ENCODE measurements around the gene HEXIM2. TPM values are rescaled to one million over a fixed set of nuclear protein-coding genes. Genes with fewer than 3 reads are reported as not detected.

The HEXIM2 gene
- total RNA-seq, 2 experiments from 2014 or later, result 1.3 to 1.5 TPM

GRCh38 chr17:45132320-45132571 is 29.4 kb upstream of the HEXIM2 start, which contains the start of gene PLCD3:
TSS of gene PLCD3 (minus strand) at chr17:45132515. CDS start at chr17:45132410, 105 bp downstream.
- peaks cover 21% of the 10 kb centered on the region for H3K4me1 Mint-ChIP-seq (ENCODE audit: low read depth)
- Histone ChIP-seq H3K9me3 (ENCODE audit: control insufficient read depth in 1 of 2, insufficient read depth in 1 of 2, low read length in 2 of 2) (no peaks in the 10 kb centered on the region), H3K36me3 (ENCODE audit: insufficient read depth, low read length) (no peaks in the 10 kb centered on the region), H3K27me3 (ENCODE audit: control insufficient read depth in 1 of 2, insufficient read depth in 2 of 2, low read length in 2 of 2) (no peaks in the 10 kb centered on the region), H3K4me3 (ENCODE audit: low read length) (peak within 1 kb of the TSS; percentile 99), H3K27ac (ENCODE audit: low read depth in 1 of 2, low read length in 2 of 2) (peak within 1 kb of the TSS; percentile 89 to 94), H3K4me1 (ENCODE audit: insufficient read depth, low read length) (peaks cover 37% of the 10 kb centered on the region)
- intact Hi-C loops (cut with DNase I, micrococcal nuclease), result loop anchor here in 1 of 2 experiments (1.0 to 5.0 kb wide), 3 partner anchors 81 to 357 kb away; partner anchors contain the start of gene DCAKD
- ATAC-seq (ENCODE audit: poor library complexity) (no peak), DNase-seq (peak in 1 of 14 experiments; percentile 67)
- H3K36me3 Mint-ChIP-seq (ENCODE audit: low read depth), result peaks cover 6% of the 10 kb centered on the region
- POLR2A ChIA-PET, result interaction anchor here (1.5 to 3.3 kb wide), 2 partner anchors 16 to 71 kb away, joined by 6 to 17 read pairs; partner anchors contain the start of genes HEXIM1 and NMT1
- CTCF ChIA-PET, result interaction anchor here (1.0 to 1.8 kb wide), 3 partner anchors 10 to 65 kb away, joined by 3 to 4 read pairs (median 4); no protein-coding TSS in a partner anchor
- peak within 1 kb of the TSS; percentile 85 for H3K27ac Mint-ChIP-seq
- no peak for TF ChIP-seq CTCF (IDR thresholded peaks at IDR 0.05)
- H3K9me3 Mint-ChIP-seq, result no peaks in the 10 kb centered on the region
- no peaks in the 10 kb centered on the region for H3K27me3 Mint-ChIP-seq
- H3K4me3 Mint-ChIP-seq, result peak within 1 kb of the TSS; percentile 93

DNA sequence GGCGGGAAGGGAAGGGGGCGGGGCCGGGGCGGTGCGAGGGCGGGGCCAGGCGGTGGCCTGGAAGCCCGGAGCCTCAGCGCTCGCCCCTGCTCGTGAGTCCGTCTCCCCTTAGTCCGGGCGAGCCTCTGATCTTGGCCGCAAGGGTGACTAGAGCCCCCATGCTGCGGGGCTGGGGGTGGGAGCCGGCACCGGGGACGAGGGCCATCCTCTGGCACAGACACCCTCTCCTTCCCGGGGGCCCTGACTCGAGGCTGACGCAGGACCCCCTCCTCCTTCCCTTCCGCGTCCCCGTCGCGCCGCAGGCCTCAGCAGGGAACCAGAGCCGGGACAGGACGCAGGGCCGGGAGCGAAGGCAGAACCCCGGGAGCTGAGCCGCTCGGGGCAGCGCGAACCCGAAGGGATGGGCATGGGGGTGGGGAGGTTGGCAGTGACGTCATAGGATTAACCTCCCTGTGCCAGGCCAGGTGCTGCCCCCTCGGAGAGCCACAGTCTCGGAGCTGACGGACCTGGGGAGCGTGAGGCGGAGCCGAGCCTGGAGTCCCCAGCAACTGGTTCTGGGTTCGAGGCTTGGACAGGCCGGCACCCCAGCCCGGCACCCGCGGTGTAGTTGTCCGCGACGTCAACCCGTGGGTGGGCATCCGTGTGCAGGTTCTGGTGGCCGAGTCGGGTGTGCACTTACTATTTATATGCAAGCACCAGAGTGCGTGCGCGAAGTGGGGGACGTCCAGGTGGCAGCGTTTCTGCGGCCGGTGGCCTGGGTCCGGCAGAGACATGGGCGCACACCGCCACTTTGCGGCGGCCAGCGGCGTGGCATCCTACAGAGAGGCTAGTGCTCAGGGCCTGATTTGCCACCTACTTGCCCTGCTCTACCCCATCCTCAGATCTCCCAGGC is 28.9 kb upstream of the HEXIM2 start:
- Histone ChIP-seq H3K9me3 (ENCODE audit: control insufficient read depth in 1 of 2, insufficient read depth in 1 of 2, low read length in 2 of 2) (no peaks in the 10 kb centered on the region), H3K4me3 (ENCODE audit: low read length) (peak overlapping the region; percentile 99)
- intact Hi-C loops (cut with DNase I, micrococcal nuclease), result loop anchor here in 1 of 2 experiments (1.0 to 5.0 kb wide), 3 partner anchors 82 to 358 kb away; partner anchors contain the start of gene DCAKD

More for the DNA sequence above, 28.9 kb upstream of the HEXIM2 start:
- H3K36me3 ChIP-seq (ENCODE audit: insufficient read depth, low read length), result peaks cover 4% of the 10 kb centered on the region
- peak overlapping the region; percentile 85 for H3K27ac Mint-ChIP-seq
- H3K4me1 Mint-ChIP-seq (ENCODE audit: low read depth), result peaks cover 21% of the 10 kb centered on the region
- ChIA-PET CTCF (interaction anchor here (0.7 to 3.8 kb wide), 6 partner anchors 9 to 65 kb away, joined by 3 to 168 read pairs (median 4); partner anchors contain the start of gene HEXIM1), POLR2A (interaction anchor here (0.6 to 3.3 kb wide), 3 partner anchors 16 to 265 kb away, joined by 3 to 17 read pairs (median 6); partner anchors contain the start of genes HEXIM1 and NMT1)
- peaks cover 6% of the 10 kb centered on the region for H3K36me3 Mint-ChIP-seq (ENCODE audit: low read depth)
- peak overlapping the region; percentile 93 for H3K4me3 Mint-ChIP-seq
- ATAC-seq (ENCODE audit: poor library complexity), result peak; percentile 44
- H3K9me3 Mint-ChIP-seq, result no peaks in the 10 kb centered on the region
- TF ChIP-seq CTCF (IDR thresholded peaks at IDR 0.05), result peak; percentile 83
- H3K4me1 ChIP-seq (ENCODE audit: insufficient read depth, low read length), result peaks cover 37% of the 10 kb centered on the region
- H3K27ac ChIP-seq (ENCODE audit: low read depth in 1 of 2, low read length in 2 of 2), result peak overlapping the region; percentile 89 to 94
- peak; percentile 42 to 88 (median 64) for DNase-seq
- no peaks in the 10 kb centered on the region for H3K27me3 Mint-ChIP-seq
- no peaks in the 10 kb centered on the region for H3K27me3 ChIP-seq (ENCODE audit: control insufficient read depth in 1 of 2, insufficient read depth in 2 of 2, low read length in 2 of 2)

Measured in CD4-positive, alpha-beta T cell (primary cell).